CD4-positive, alpha-beta T cell treated with Interleukin-17A for 1 hour (primary cell): ENCODE measurements around the gene EBI3.
A peak's percentile ranks its signal among the peaks of the same experiment; 100 is the strongest.
"Not testable (repeated sequence)": the region's sequence is repeated elsewhere in the genome, so short reads cannot be mapped to it uniquely, and the experiment has no call there.

Experiments used
- DNase-seq: peaks from one replicate; pipeline ENCODE4 v3.0.0-alpha.2; 2020

Gene EBI3

DNA sequence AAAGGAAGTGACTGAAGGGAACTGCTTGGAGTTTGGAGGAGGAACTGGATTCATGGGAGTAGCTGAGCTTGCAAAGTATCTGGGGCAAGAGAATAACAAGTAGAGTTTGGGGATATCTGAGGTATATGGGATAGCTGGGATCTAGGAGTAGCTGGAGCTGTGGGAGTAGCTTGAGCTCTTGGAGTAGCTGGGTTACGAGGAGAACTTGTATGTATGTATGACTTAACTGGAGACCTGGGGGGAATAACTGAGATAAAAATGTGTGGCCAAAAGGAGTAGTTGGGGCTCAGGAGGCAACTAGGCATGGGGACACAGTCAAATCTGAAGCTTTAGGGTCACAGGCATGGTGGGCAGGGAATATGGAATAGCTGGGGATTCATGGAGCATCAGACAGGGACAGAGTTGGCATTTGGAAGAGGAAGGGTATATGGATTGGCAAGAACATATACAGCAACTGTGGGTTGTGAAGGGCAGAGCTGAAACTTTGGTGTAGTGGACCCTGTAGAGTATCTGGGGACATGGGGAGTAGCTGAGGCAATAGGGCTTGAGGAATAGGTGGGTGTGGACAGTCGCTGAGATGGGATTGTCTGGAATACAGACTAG, 28.3 kb upstream of the EBI3 start:
- DNase-seq = no peak

DNA sequence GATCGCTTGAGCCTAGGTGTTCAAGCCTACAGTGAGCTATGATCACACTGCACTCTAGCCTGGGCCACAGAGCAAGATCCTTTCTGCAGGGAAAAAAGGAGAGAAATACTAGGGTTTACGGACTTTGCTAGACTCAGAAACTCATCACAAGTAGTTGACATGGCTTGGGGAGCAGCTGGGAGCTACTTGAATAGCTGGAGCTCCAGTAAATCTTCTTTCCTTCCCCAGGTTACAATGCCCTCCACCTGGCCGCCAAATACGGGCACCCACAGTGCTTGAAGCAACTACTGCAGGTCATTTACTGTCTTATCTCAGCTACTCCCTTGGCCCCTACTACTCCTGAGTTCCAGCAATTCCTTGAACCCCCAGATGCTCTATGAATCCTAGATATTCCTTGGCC, 27.5 kb upstream of the EBI3 start:
- DNase-seq = no peak

DNA sequence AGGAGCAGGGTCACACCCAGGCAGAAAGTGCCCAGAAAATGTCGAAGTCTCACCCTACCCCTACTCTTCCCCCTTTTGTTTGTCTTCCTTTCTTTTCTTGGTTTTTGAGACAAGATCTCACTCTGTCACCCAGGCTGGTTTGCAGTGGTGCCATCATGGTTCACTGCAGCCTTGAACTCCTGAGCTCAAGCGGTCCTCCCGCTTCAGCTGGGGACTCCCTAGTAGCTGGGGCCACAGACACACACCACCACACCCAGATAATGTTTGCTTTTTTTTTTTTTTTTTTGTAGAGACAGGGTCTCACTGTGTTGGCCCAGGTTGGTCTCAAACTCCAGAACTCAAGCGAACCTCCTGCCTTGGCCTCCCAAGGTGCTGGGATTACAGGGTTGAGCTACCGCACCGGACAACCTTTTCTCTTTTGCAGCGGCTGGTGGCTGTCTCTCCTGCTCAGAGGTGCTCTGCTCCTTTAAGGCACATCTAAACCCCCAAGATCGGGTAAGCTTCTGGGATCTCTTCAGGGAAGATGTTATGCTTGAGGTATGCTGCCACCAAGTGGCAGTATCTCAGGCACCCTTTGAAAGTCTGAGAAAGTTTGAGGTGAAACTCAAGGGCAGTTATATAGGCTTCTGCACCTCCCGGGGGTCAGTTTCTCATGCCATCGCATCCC, 22.4 kb upstream of the EBI3 start:
- no peak for DNase-seq

DNA sequence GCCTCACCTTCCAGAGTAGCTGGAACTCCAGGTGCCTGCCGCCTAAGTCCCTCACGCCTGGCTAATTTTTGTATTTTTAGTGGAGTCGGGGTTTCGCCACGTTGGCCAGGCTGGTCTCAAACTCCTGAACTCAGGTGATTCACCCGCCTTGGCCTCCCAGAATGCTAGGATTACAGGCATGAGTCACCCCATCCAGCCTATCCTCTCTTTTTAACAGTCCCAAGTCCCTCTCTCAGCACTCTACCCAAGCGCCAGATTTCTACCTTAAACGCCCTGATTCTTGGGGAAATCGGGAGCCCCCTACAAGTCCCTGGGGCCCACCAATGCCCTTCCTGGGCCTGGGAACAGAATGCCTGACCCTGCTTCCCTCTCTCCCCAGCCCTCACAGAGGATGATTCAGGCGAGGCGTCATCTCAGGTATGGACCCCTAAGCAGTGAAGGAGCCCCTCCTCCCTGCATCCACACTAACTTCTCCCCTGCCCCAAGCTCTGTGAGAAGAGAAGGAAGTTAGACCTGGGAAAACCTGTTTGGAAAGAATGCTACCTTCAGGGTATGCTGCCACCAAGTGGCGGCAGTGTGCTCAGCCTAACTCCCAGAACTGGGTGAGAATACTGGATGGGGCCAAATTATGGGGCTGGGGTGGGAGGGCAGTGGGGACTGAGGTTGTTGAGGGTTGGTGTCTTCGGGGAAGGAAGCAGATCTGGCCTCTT, 20.8 kb upstream of the EBI3 start:
- DNase-seq = no peak

DNA sequence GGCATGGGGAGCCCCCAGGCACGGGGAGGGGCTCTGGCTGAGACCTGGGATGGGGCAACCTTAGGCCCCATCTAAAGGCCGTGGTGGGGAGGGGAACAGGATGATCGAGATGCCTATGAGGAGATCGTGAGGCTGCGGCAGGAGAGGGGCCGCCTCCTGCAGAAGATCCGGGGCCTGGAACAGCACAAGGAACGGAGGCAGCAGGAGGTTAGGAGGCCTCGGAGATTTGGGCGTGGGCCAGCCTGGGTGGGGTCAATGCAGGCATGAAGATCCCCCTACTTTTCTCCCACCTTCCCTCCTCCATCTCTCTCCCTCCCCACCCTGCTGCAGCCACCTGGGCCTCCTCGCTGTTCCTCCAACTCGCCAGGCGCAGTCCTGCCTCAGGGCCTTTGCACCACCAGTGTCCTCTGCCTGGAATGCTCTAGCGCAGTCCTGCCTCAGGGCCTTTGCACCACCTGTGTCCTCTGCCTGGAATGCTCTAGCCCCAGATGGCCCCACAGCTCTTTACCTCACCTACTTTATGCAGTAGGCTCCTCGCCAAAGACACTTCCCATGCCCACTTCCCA, 19.1 kb upstream of the EBI3 start:
- DNase-seq = no peak

DNA sequence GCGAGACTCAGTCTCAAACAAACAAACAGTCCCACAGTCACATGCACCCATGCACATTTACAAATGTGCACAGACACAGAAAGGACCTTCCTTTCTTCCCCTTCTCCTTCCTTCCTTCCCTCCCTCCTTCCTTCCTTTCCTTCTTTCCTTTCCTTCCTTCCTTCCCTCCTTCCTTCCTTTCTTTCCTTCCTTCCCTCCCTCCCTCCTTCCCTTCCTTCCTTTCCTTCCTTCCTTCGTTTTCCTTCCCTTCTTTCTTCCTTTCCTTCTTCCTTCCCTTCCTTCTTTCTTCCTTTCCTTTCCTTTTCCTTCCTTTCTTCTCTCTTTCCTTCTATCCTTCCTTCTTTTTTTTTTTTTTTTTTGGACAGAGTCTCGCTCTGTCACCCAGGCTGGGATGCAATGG, 16.2 kb upstream of the EBI3 start:
- DNase-seq = no peak

DNA sequence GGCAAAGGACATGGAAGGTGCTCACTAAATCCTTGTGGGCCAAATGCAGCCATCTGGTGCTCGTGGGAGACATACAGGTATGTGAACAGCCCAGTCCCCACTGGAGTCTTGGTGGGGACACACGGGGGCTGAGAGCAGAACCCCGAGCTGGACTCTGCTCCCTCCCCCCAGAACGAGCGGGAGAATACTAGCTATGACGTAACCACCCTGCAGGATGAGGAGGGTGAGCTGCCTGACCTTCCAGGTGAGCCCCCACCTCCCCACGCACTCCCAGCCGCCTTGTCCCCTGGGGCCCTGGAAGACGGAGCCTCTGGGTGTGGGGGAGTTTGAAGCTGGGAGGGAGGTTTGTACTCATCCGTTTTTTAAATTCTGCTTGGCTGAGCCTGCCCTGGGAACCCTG, 13.5 kb upstream of the EBI3 start:
- no peak for DNase-seq

DNA sequence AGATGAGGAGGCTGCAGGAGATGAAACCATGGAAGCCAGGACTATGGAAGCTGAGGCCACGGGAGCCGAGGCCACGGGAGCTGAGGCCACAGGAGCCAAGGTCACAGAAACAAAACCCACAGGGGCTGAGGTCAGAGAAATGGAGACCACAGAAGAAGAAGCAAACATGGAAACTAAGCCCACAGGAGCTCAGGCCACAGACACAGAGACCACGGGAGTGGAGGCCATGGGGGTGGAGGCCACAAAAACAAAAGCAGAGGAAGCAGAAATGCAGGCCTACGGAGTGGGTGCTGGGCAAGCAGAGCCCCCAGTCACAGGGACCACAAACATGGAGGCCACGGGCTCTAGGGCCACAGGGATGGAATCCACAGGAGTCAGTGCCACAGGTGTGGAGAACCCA, 12.5 kb upstream of the EBI3 start:
- DNase-seq = no peak

DNA sequence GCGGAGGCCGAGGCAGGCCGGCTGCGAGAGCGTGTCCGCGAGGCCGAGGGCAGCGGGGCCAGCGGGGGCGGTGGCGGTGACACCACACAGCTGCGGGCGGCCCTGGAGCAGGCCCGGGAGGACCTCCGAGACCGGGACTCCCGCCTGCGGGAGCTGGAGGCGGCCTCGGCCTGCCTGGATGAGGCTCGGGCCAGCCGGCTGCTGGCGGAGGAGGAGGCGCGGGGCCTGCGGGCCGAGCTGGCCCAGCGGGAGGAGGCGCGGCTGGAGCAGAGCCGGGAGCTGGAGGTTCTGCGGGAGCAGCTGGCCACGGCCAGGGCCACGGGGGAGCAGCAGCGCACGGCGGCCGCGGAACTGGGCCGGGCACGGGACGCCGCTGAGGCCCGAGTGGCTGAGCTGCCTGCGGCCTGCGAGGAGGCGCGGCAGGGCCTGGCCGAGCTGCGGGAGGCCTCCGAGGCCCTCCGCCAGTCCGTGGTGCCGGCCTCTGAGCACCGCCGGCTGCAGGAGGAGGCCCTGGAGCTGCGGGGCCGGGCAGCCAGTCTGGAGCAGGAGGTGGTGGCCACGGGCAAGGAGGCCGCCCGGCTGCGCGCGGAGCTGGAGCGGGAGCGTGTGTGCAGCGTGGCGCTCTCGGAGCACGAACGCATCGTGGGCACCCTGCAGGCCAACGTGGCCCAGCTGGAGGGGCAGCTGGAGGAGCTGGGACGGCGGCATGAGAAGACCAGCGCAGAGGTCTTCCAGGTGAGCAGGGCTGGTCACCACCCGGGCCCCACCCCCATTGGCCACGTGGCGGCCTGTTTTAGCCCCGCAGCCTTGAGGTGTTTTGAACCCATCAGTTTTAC, 11.7 kb upstream of the EBI3 start:
- no peak for DNase-seq

DNA sequence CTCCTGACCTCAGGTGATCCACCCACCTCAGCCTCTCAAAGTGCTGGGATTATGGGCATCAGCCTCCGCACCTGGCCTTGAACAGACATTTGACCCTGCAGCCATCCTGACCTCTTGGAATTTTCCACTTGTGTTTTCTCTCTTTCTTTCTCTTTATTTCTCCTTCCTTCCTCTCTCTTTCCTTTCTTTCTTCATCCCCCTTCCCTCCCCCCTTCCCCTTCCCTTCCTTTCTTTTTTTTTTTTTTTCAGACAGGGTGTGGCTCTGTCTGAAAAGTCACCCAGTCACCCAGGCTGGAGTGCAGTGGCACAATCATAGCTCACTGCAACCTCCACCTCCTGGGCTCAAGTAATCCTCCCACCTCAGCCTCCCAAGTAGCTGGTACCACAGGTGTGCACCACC, 10.8 kb upstream of the EBI3 start:
- DNase-seq = not testable (repeated sequence)

DNA sequence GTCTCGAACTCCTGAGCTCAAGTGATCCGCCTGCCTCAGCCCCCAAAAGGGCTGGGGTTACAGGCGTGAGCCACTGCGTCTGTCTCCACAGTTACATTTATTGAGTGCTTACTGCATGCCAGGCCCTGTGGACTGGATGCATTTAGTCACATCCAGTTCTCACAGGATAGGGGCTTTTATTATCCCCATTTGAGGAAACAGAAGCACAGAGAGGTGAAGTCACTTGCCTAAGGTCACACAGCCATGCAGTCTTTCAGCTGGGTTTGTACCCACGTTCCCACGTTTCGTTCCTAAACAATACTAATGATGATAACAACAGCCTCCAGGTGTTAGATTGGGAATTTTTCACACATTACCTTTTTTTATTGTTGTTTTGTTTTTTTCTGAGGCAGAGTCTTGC, 9.1 kb upstream of the EBI3 start:
- no peak for DNase-seq

DNA sequence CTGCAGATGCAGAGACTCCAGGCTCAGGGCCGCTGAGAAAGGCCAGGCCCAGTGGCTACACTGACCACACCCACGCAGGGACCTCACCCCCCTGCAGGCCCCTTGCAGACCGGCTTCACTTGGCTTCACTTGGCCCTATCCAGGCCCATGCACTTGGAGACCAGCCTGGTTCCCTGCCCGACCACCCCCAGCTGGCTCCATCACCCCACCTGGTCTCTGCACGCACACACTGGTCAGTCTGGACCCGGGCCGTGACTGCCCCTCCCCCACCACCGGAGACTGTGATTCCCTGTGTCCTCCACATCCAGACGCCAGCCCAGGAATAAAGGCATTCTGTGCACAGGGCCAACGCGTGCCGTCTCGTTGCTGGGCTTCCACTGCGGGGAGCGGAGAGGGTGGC, 4.9 kb upstream of the EBI3 start:
- DNase-seq = no peak

DNA sequence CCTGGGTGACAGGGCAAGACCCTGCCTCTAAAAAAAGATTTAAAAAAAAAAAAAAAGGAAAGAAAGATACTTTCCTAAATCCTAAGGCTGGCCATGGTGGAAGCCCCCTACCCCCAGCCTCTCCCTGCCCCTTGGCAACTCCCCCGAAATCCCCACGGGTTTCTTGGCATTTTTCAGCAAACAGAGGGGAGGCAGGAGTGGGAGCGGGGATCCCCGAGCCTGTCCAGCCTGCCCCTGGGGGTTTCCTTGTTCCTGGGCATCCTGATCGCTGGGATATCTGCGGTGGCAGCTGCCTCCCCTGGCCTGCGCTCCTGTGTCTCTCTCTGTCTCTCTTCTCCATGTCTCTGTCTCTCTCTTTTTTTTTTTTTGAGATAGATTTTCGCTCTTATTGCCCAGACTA, 3.4 kb upstream of the EBI3 start:
- DNase-seq = no peak

DNA sequence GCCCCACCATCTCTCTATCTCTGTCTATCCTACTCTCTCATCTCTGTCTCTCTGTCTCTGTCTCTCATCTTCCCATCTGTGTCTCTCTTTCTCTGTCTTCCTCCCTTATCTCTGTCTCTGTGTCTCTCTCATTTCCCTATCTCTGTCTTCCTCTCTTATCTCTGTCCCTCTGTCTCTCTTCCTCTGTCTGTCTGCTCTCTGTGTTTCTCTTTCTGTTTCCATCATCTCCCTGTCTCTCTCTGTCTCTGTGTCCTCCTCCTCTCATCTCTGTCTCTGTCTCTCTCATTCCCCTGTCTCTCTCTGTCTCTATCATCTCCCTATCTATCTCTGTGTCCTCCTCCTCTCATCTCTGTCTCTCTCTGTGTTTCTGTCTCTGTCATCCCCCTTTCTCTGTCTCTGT, 1.6 kb upstream of the EBI3 start:
- DNase-seq = no peak

DNA sequence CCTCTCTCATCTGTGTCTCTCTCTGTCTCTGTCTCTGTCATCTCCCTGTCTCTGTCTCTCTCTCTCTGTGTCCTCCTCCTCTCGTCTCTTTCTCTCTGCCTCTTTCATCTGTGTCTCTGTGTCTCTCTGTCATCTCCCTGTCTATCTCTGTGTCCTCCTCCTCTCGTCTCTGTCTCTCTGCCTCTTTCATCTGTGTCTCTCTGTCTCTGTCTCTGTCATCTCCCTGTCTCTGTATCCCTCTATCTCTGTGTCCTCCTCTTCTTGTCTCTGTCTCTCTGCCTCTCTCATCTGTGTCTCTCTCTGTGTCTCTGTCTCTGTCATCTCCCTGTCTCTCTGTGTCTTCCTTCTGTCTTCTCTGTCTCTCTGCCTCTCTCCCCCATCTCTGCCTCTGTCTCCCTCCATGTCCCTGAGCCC, 551 bp upstream of the EBI3 start:
- DNase-seq = no peak

DNA sequence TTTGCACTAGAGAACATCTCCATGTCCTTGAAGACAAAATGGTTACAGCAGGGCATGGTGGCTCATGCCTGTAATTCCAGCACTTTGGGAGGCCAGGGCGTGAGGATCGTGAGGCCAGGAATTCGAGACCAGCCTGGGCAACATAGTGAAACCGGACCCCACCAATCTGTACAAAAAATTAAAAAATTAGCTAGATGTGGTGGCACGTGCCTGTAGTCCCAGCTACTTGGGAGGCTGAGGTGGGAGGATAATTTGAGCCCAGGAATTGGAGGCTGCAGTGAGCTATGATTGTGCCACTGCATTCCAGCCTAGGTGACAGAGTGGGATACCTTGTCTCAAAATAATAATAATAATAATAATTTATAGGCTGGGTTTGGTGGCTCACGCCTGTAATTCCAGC, 914 bp downstream of the EBI3 start:
- DNase-seq = not testable (repeated sequence)

DNA sequence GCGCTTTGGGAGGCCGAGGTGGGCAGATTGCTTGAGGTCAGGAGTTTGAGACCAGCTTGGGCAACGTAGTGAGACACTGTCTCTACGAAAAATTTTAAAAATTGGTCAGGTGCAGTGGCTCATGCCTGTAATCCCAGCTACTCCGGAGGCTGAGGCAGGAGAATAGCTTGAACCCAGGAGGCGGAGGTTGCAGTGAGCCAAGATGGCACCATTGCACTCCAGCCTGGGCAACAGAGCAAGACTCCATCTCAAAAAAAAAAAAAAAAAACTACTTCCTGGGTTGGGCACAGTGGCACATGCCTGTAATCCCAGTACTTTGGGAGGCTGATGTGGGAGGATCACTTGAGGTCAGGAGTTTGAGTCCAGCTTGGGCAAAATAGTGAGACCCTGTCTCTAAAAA, 2.2 kb downstream of the EBI3 start:
- not testable (repeated sequence) for DNase-seq

DNA sequence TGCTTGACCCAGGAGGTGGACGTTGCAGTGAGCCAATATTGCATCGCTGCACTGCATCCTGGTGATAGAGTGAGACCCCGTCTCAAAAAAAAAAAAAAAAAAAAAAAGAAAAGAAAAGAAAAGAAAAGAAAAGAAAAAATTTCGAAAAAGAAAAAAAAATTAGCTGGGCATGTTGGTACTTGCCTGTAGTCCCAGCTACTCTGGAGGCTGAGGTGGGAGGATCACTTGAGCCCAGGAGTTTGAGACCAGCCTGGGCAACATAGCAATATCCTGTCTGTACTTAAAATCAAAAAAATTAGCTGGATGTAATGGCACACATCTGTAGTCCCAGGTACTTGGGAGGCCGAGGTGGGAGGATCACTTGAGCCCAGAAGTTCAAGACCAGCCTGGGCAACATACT, 2.8 kb downstream of the EBI3 start:
- not testable (repeated sequence) for DNase-seq

DNA sequence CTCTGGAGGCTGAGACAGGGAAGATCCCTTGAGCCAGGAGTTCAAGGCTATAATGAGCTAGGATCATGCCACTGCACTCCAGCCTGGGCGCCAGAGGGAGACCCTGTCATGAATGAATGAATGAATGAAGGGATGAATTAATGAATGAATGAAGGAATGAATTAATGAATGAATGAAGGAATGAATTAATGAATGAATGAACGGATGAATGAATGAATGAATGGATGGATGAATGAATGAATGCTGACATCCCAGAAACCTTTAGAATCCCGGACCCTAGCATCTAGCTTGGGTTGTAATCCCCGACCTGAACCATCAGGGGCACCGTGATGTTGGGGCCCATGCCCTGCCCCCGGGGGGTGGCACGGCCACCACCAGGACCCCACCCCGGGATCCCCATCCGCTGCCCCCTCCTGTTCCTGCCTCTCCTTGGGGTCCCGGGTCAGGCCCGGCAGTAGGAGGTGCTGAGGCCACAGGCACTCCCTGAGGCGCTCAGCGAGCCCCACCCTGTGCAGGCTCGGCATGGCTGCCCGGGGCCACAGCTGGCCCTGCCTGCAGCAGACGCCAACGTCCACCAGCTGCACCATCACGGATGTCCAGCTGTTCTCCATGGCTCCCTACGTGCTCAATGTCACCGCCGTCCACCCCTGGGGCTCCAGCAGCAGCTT, 3.4 kb downstream of the EBI3 start:
- no peak for DNase-seq

DNA sequence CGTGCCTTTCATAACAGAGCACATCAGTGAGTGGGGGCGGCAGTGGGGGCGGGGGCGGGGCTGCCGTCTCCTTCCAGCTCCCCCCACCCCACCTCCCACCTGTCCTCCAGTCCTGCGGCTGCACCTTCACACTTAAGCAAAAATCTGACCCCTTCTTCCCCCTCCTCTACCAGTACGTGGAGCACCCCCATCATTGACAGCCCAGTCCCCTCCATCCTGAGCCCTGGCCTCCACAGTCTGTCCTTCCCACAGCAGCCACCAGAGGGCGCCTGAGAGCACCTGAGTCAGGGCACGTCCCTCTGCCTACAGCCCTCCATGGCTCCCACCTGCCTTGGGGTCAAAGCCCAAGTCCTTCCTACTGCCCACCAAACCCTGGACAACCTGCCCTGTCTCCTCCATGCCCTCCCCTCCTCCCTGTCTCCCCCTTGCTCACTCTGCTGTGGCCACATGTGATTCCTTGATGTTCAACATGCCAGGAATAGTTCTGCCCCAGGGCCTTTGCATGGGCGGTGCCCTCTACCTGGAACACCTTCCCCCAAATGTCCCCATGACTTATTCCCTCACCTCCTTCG, 4.0 kb downstream of the EBI3 start:
- peak; percentile 61 for DNase-seq

DNA sequence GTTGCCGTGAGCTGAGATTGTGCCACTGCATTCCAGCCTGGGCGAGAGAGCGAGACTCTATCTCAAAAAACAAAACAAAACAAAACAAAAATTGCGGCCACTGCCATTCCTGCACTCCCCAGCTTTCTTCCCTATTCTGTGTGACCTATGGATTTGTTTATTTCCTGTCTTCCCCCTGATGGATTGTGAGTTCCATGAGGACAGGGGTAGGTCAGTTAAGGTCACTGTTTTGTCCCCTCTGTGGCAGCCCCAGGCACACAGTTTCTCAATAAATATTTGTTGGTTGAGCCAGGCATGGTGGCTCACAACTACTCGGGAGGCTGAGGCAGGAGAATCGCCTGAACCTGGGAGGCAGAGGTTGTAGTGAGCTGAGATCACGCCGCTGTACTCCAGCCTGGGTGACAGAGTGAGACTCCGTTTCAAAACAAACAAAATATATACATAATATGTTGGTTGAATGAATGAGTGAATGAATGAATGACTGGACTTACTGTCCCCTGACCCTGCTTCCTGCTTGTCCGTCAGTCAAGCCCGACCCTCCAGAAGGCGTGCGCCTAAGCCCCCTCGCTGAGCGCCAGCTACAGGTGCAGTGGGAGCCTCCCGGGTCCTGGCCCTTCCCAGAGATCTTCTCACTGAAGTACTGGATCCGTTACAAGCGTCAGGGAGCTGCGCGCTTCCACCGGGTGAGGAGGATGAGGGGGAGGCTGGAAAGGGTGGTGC, 5.0 kb downstream of the EBI3 start:
- DNase-seq = no peak

DNA sequence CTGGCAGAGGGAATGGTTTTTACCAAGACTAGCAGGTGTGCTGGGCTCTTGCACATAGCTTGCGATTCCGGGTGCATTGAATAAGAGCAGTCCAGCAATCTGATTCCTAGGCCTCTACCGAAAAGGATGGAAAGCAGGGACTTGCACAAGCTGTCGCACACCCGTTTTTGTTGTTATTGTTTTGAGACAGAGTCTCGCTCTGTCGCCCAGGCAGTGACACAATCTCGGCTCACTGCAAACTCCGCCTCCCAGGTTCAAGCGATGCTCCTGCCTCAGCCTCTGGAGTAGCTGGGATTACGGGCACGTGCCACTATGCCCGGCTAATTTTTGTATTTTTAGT, 5.5 kb downstream of the EBI3 start:
- no peak for DNase-seq
